Left forelimb (tissue), 1 donor: ENCODE results near the gene SLC9A2.

Experiments used
- DNase-seq: peaks from one replicate; pipeline ENCODE4 v3.0.0-alpha.2; 2018; ENCODE audit warnings: low spot score

Gene SLC9A2

GRCh38 chr2:102620332-102620731, 979 bp downstream of the SLC9A2 start:
- no peak for DNase-seq

DNA sequence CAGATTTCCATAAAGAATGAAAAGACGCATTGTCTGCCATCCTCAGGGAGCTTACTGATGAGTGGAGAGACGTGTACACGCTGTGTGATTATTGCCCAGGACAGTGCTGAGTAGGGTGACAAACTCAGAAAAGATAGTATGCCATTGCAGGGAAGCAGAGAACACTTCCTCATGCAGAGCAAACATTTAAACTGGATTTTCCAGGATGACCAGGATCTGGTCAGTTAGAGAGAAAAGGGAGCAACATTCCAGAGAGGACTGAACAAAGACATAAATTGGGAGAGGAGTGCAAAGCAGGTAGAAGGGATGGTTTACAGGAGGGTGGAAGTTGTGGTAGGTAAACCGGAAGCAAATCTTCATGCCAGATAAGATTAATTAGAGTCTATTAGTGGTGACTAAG, 2.3 kb downstream of the SLC9A2 start:
- no peak for DNase-seq

DNA sequence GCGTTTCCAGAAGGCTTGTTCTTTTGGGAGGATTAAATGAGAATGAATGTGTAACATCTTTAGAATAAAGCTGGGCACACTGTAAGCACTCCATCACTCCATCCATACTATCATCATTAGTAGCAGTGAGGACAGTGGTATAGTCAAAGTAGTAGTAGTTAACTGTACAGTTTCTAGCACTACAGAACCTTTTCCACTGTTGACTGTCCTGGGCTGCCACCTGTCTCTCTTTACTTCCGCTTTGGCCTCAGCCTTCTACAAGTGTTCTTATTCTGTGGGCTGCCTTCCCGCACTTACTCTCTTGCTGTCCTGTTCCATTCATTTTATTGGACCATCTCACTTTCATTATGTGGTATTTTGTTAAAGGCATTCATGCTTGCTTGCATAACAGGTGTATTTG, 3.3 kb downstream of the SLC9A2 start:
- no peak for DNase-seq

GRCh38 chr2:102630458-102630857, 11.1 kb downstream of the SLC9A2 start:
- no peak for DNase-seq

GRCh38 chr2:102632380-102633175, 13.2 kb downstream of the SLC9A2 start:
- no peak for DNase-seq

DNA sequence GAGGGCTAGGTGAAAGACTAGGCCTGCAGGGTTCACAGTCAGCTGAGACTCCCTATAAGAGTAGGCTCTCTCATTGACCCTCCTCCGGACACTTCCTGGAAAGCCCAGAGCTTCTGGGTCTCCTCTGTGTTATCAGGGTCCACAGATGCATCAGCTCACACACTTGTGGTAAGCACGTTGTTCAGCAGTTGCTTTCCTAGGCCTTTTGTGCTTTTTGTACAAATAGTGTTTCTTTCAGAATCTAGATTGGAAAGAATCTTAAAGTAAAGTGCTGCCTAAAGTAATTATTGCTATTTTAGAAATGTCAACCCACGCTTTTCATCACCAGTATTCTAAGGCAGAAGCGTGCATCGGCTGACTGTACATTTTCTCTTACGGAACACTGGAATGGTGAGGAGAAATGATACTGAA, 15.5 kb downstream of the SLC9A2 start:
- no peak for DNase-seq

GRCh38 chr2:102635317-102635716, 16.0 kb downstream of the SLC9A2 start:
- DNase-seq, result no peak

DNA sequence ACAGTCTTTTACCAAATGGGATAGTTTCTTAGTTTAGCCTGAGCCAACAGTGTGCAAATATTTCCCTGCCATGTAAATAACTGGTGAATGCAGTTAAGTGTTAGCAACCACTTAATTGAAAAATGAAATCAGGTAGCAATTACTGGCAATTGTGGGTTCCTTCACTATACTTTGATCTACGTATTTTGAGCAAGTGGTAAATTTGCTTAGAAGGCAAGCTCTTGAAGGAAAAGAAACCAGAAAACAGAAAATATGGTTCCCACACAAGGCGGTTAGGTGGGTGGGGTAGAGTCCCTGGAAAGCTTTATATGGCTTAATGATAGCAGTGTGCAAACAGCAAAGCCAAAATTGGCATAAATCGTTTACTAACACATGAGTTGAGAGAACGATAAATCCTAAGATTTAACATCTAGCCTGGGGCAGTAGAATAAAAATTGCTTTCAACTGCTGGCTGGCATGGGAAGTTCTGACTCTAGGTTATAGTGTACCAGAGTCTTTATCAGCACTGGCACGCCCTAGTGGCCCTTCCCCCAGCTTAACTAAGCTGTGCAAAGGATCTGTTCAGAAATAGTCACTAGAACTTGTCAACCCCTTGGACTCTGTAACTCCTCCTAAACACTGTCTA, 17.0 kb downstream of the SLC9A2 start:
- no peak for DNase-seq

- DNase-seq, result no peak
Observed at GRCh38 chr2:102637358-102637757, 18.0 kb downstream of the SLC9A2 start.

DNA sequence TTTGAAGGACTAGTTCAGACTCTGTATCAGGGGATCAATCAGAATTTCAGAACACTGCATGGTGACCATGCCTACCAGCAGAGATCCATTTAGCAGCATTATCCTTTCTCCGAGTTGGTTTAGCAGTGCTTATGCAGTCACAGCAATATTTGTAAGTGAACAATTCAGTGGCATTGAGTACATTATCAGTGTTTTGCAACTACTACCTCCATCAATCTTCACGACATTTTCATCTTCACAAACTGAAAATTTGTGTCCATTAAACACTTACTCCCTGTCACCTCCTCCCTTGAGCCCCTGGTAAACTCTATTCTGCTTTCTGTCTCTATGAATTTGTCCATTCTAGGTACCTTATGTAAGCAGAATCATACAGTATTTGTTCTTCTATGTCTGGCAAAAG, 20.1 kb downstream of the SLC9A2 start:
- no peak for DNase-seq

- DNase-seq, result no peak
Observed at GRCh38 chr2:102652126-102652525, 32.8 kb downstream of the SLC9A2 start.

DNA sequence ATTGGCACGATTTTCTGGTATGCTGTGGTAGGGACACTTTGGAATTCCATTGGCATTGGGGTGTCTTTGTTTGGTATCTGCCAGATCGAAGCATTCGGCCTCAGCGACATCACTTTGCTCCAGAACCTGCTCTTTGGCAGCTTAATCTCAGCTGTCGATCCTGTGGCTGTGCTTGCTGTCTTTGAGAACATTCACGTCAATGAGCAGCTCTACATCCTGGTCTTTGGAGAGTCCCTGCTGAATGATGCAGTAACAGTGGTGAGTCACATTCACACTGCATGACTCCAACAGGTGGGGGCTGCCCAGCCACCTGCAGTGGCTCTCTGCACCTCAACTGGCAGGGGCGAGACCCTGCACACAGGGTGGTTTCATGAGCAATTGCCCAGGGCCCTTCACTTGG, 38.4 kb downstream of the SLC9A2 start:
- no peak for DNase-seq

DNA sequence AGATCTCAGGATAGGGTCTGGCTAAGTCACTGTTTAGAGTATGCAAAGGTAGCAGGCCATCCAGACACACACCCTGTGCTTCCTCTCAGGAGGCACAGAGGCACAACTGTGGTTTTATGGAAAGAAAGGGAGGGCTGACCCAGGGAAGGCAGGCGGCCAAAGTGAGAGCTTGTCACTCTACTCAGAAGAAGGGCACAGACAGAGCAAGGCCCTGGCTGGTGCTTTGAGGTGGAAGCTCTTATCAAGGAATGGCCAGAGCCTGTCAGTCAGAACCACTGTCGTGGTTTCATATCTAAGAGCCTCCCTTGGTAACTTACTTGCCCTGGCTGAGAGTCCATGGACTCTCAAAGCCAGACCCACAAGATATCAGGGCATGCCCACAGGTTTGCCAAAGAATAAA, 40.7 kb downstream of the SLC9A2 start:
- DNase-seq, result no peak

DNA sequence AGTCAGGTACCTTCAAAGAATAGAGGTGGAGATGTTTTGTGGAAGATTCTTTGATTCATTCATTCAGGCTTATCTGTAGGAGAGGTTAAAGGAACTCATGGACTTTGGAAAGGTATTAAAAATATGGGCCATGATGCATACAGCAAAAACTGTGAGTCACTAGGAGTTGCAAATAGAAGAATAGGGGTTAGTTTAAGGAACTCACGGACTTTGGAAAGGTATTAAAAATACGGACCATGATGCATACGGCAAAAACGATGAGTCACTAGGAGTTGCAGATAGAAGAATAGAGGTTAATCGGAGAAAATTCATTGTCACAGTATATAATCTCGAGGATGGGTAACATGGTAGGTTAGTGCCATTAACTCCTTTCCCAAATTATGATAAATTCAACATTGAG, 41.2 kb downstream of the SLC9A2 start:
- no peak for DNase-seq

GRCh38 chr2:102661846-102662245, 42.5 kb downstream of the SLC9A2 start:
- no peak for DNase-seq

DNA sequence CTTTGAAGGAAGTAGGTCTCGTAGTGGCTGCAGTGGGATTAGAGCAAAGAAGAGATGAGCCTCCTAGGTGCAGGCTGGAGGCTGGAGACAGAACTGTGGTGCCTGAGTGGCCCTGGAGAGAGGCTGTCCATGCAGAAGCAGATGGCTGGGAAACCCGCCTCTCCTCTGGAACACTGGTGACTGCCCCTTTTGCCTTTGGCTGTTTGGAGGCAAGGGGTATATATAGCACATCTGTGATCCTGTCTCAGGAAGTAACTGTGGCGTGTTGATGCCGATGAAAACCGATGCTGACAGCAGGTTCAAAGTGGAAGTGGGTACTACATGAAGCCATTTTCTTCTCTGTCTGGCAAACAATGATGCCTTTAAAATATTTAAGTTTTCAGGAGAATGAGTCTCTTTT, 43.5 kb downstream of the SLC9A2 start:
- no peak for DNase-seq

- no peak for DNase-seq
Observed at GRCh38 chr2:102663381-102663780, 44.0 kb downstream of the SLC9A2 start.

- no peak for DNase-seq
Observed at GRCh38 chr2:102664471-102664909, 45.1 kb downstream of the SLC9A2 start.

- no peak for DNase-seq
Observed at GRCh38 chr2:102667072-102667471, 47.7 kb downstream of the SLC9A2 start.

- DNase-seq, result no peak
Observed at GRCh38 chr2:102668171-102668570, 48.8 kb downstream of the SLC9A2 start.

- no peak for DNase-seq
Observed at GRCh38 chr2:102669401-102669800, 50.0 kb downstream of the SLC9A2 start.

- no peak for DNase-seq
Observed at GRCh38 chr2:102672107-102672776, 52.9 kb downstream of the SLC9A2 start.

- DNase-seq, result no peak
Observed at GRCh38 chr2:102674370-102674769, 55.0 kb downstream of the SLC9A2 start.
